Vagina (tissue), 2 donors: ENCODE results near the gene CHD5. TPM values are rescaled to one million over a fixed set of nuclear protein-coding genes. Genes with fewer than 3 reads are reported as not detected.

Experiments used
- DNase-seq, 2 donors: peaks; one replicate each; pipeline ENCODE4 v3.0.0-alpha.2; 2017; ENCODE audit errors: extremely low spot score in 2 of 2
- H3K27ac ChIP-seq: fragments of 200-600 bp; sonication (generic); one replicate; pipeline ENCODE4 v1.5.1; 2019
- H3K27me3 ChIP-seq: fragments of 200-600 bp; sonication (generic); one replicate; pipeline ENCODE4 v1.5.1; 2019
- H3K36me3 ChIP-seq, 2 donors: fragments of 200-600 bp; sonication (generic); one replicate each; pipeline ENCODE4 v1.5.1; 2017 to 2019
- H3K4me1 ChIP-seq: fragments of 200-600 bp; sonication (generic); one replicate; pipeline ENCODE4 v1.5.1; 2019
- H3K4me3 ChIP-seq, 2 donors: fragments of 200-600 bp; sonication (generic); 1 replicate in 1 of 2; 2 replicates in 1 of 2; pipeline ENCODE4 v1.5.1; 2016 to 2019
- H3K9me3 ChIP-seq: fragments of 200-600 bp; sonication (generic); one replicate; pipeline ENCODE4 v1.5.1; 2019
- CTCF ChIP-seq, 3 experiments: fragments of 450-650 bp in 2 of 3; fragments of 200-600 bp in 1 of 3; sonication (generic) in 1 of 3; IDR thresholded peaks; one replicate each; pipeline ENCODE4 v1.5.1; 2017 to 2019; ENCODE audit warnings: antibody characterized with exemption in 3 of 3, mild to moderate bottlenecking in 2 of 3, moderate library complexity in 2 of 3
- POLR2A ChIP-seq, 2 donors: fragments of 450-650 bp; IDR thresholded peaks; one replicate each; pipeline ENCODE4 v1.6.1; 2017; ENCODE audit warnings: antibody characterized with exemption in 2 of 2, mild to moderate bottlenecking in 2 of 2, moderate library complexity in 2 of 2
- POLR2AphosphoS5 ChIP-seq, 2 donors: sonication (generic); formaldehyde crosslinking; IDR thresholded peaks; one replicate each; pipeline ENCODE4 v1.9.0; 2017; ENCODE audit warnings: antibody characterized with exemption in 2 of 2, mild to moderate bottlenecking in 2 of 2, low read depth in 1 of 2; ENCODE audit not compliant: insufficient read depth in 1 of 2
- intact Hi-C: fragments of 100-400 bp; cut with DNase I; formaldehyde crosslinking; loops from one replicate; pipeline ENCODE4 v1.15.1; 2023
- total RNA-seq: library from RNA; depleted of rRNA; stranded (reverse); fragments of >200 nt; gene quantifications from one replicate; pipeline ENCODE4 v1.2.3, GENCODE V29; 2016

Gene CHD5
- total RNA-seq, 1 donor from 2014 or later = 2.0 TPM

- H3K9me3 ChIP-seq = no peaks in the 10 kb centered on the region
- H3K4me3 ChIP-seq = no peak overlapping the region
- H3K36me3 ChIP-seq = peaks cover 0 to 21% of the 10 kb centered on the region in 2 donors
- intact Hi-C loops = no loop called here
- no peak for DNase-seq
- no peak for TF ChIP-seq POLR2A (IDR thresholded peaks at IDR 0.05)
- no peak for TF ChIP-seq CTCF (IDR thresholded peaks at IDR 0.05)
- no peak for TF ChIP-seq POLR2AphosphoS5 (IDR thresholded peaks at IDR 0.05; ENCODE audit: insufficient read depth in 1 of 2, low read depth in 1 of 2)
- no peak overlapping the region for H3K27ac ChIP-seq
- H3K27me3 ChIP-seq = no peaks in the 10 kb centered on the region
- peaks cover 20% of the 10 kb centered on the region for H3K4me1 ChIP-seq
Observed at GRCh38 chr1:6183520-6183989, 3.4 kb upstream of the CHD5 start.

GRCh38 chr1:6181347-6181770 lies 1.2 kb upstream of the CHD5 start:
- intact Hi-C loops = no loop called here
- no peak for DNase-seq
- no peaks in the 10 kb centered on the region for H3K27me3 ChIP-seq
- no peaks in the 10 kb centered on the region for H3K9me3 ChIP-seq
- no peak overlapping the region for H3K4me3 ChIP-seq
- no peak for TF ChIP-seq CTCF (IDR thresholded peaks at IDR 0.05)
- no peak for TF ChIP-seq POLR2A (IDR thresholded peaks at IDR 0.05)
- TF ChIP-seq POLR2AphosphoS5 (IDR thresholded peaks at IDR 0.05; ENCODE audit: insufficient read depth in 1 of 2, low read depth in 1 of 2) = no peak
- peaks cover 23% of the 10 kb centered on the region for H3K4me1 ChIP-seq
- no peak overlapping the region for H3K27ac ChIP-seq
- peaks cover 0 to 13% of the 10 kb centered on the region in 2 donors for H3K36me3 ChIP-seq

GRCh38 chr1:6180707-6181311 lies 688 bp upstream of the CHD5 start:
- DNase-seq = no peak
- Histone ChIP-seq H3K27me3 (no peaks in the 10 kb centered on the region), H3K27ac (no peak overlapping the region), H3K36me3 (peaks cover 0 to 11% of the 10 kb centered on the region in 2 donors), H3K4me1 (peaks cover 23% of the 10 kb centered on the region), H3K4me3 (peak overlapping the region in 1 of 2 donors; percentile 42), H3K9me3 (no peaks in the 10 kb centered on the region)
- intact Hi-C loops = no loop called here
- TF ChIP-seq POLR2A (IDR thresholded peaks at IDR 0.05) (no peak), CTCF (IDR thresholded peaks at IDR 0.05) (no peak), POLR2AphosphoS5 (IDR thresholded peaks at IDR 0.05; ENCODE audit: insufficient read depth in 1 of 2, low read depth in 1 of 2) (no peak)

DNA sequence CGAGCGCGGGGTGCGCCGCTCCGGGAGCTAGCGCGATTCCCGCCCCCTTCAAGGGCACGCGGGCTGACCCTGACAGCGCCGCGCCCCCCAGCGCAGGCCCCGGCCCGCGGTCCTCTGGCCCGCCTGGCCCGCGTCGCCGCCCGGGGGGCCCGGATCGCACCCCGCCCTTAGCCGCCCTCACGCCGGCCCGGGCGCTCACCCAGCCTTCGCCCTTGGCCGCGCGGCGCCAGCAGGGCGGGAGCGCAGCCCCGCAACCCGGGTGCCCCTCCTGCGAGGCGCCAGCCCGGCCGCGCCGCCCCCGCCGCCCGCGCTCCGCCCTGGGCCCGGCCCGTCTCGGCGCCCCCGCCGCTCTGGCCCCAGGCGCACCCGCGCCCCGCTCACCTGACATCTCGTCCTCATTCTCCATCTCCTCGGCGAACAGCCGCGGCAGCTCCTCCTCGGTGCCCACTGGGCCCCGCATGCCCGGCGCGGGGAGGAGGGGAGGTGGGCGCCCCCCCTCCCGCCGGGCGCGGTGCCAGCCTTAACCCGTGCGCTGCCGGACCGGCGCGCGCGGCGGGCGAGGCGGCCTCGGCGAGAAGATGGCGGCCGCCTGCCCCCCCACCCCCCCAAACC lies 451 bp downstream of the CHD5 start:
- TF ChIP-seq POLR2A (IDR thresholded peaks at IDR 0.05) (no peak), CTCF (IDR thresholded peaks at IDR 0.05) (no peak), POLR2AphosphoS5 (IDR thresholded peaks at IDR 0.05; ENCODE audit: insufficient read depth in 1 of 2, low read depth in 1 of 2) (no peak)
- H3K27ac ChIP-seq = no peak overlapping the region
- H3K36me3 ChIP-seq = no peaks in the 10 kb centered on the region
- H3K4me1 ChIP-seq = peaks cover 23% of the 10 kb centered on the region
- H3K9me3 ChIP-seq = no peaks in the 10 kb centered on the region
- peak overlapping the region; percentile 28 to 42 for H3K4me3 ChIP-seq
- H3K27me3 ChIP-seq = no peaks in the 10 kb centered on the region
- DNase-seq = no peak
- intact Hi-C loops = no loop called here
